K562 (cell line): ENCODE data around the gene SOX12. TPM values are rescaled to one million over a fixed set of nuclear protein-coding genes. Genes with fewer than 3 reads are reported as not detected.

Experiments used
- CTBP1 ChIP-seq: fragments of 450-650 bp; IDR thresholded peaks from 2 replicates; pipeline ENCODE4 v1.6.1; 2016; ENCODE audit warnings: borderline replicate concordance
- FOXJ2 ChIP-seq: fragments of 200-800 bp; sonication (Bioruptor generic); IDR thresholded peaks from 2 replicates; pipeline ENCODE4 v1.6.1; 2016; ENCODE audit warnings: missing genetic modification characterization, missing compliant biosample characterization
- FOXP1 ChIP-seq: sonication (generic); formaldehyde crosslinking; IDR thresholded peaks from 2 replicates; pipeline ENCODE4 v1.8.0; 2022; ENCODE audit warnings: mild to moderate bottlenecking, missing genetic modification reagents
- POLR2AphosphoS5 ChIP-seq: IDR thresholded peaks from 2 replicates; pipeline ENCODE4 v1.6.1; 2011; ENCODE audit warnings: mild to moderate bottlenecking, low read depth, low read length, moderate library complexity; ENCODE audit not compliant: control insufficient read depth, insufficient read depth
- RCOR1 ChIP-seq, 2 experiments: IDR thresholded peaks; 2 replicates each; pipeline ENCODE4 v1.6.1; 2012; ENCODE audit warnings: low read depth in 2 of 2, low read length in 2 of 2, borderline replicate concordance in 1 of 2, improper control_type of control experiment in 1 of 2
- ZKSCAN1 ChIP-seq: fragments of 150-350 bp; IDR thresholded peaks from 2 replicates; pipeline ENCODE4 v1.6.1; 2016; ENCODE audit warnings: low read depth, low read length
- polyA plus RNA-seq, 8 experiments: library from polyadenylated mRNA; depleted of rRNA in 4 of 8; stranded (reverse) in 5 of 8; unstranded in 3 of 8; fragments of >200 nt; fragmentation: Nextera tagmentation in 2 of 8; fragmentation: Illumina TruSeq in 1 of 8; extraction: Ambion mirVana in 2 of 8; extraction: Trizol in 1 of 8; gene quantifications; 2 replicates each; pipeline versions ENCODE4 v1.2.1 to v1.2.3, GENCODE V29; 2011 to 2014; ENCODE audit warnings: inconsistent platforms in 1 of 8, missing spikeins in 1 of 8
- total RNA-seq, 7 experiments: library from RNA; depleted of rRNA in 6 of 7; stranded (reverse); fragments of >200 nt in 6 of 7; fragmentation: Illumina TruSeq in 2 of 7; extraction: Trizol in 2 of 7; gene quantifications; 2 replicates each; pipeline versions ENCODE4 v1.2.1 to v1.2.3, GENCODE V29; 2011 to 2021; ENCODE audit warnings: low replicate concordance in 1 of 7
- TF ChIP-seq, protein P1 (sequence below), 2 experiments: fragments of 450-650 bp in 1 of 2; sonication (generic) in 1 of 2; formaldehyde crosslinking; conservative IDR thresholded peaks; 2 replicates each; pipeline versions ENCODE4 v1.4.0 to v1.8.1; 2020 to 2022; ENCODE audit warnings: mild to moderate bottlenecking in 1 of 2, missing genetic modification reagents in 1 of 2
- TF ChIP-seq, protein P2 (sequence below): sonication (generic); formaldehyde crosslinking; IDR thresholded peaks from 2 replicates; pipeline ENCODE4 v1.8.0; 2023; ENCODE audit warnings: missing genetic modification reagents, mild to moderate bottlenecking, borderline replicate concordance
- TF ChIP-seq, protein P3 (sequence below), 2 experiments: fragments of 450-650 bp in 1 of 2; sonication (generic) in 1 of 2; formaldehyde crosslinking in 1 of 2; IDR thresholded peaks; 2 replicates each; pipeline versions ENCODE4 v1.7.1 to v1.9.0; 2016 to 2022; ENCODE audit warnings: inconsistent platforms in 1 of 2, mild to moderate bottlenecking in 1 of 2, missing genetic modification reagents in 1 of 2

The SOX12 gene
- total and polyA plus RNA-seq, 9 of the 15 experiments (the other 6 are each of a cell fraction or from before 2014, with no cell fraction given): 0.42 to 26.3 (median 2.6) TPM

DNA sequence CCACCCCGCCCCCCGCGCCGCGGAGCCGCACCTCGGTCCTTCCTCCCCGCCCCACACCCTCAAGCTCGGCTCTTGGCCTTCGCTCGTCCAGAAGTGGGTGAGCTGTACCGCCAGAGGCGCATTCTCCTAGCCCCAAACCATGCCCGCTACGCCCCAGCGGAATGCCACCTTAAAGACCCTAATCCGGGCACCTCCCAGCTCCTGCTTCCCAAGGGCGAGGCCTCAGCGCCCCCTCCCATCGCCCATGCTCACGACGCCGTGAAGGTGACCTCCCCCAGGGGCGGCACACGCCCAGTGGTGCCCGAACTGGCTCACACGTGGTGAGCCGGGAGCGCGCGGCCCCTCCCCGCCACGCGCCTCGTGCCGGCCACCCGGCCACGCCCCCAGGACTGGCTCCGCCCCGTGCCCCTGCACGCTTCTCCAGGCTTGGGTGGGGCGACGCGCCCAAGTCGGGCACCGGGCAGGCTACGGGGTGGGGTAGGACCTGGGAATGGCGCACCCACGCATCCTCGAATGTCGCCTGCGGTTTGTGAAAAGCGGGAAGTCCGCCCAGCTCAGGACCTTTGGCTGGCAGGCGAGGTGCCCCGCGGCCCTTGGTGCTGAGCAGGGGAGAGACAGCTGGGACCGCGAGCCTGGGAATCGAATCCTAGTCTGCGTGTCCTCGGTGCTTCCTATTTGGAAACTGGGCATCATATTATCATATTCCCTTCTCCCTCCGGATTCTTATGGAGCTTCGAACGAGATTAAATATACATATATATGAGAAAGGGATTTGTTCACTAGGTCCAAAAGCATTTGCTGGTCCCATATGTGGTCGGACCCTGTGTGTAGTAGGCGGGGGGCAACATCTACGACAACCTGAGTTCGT lies 941 bp upstream of the SOX12 start (continued):
- TF ChIP-seq, protein P1, sequence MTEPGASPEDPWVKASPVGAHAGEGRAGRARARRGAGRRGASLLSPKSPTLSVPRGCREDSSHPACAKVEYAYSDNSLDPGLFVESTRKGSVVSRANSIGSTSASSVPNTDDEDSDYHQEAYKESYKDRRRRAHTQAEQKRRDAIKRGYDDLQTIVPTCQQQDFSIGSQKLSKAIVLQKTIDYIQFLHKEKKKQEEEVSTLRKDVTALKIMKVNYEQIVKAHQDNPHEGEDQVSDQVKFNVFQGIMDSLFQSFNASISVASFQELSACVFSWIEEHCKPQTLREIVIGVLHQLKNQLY (CRISPR knock-in tag; conservative IDR thresholded peaks at IDR 0.05): no peak
- TF ChIP-seq ZKSCAN1: no peak
- TF ChIP-seq CTBP1: peak; percentile 74
- peak; percentile 38; the same call in 1 of the 2 replicates for TF ChIP-seq POLR2AphosphoS5
- TF ChIP-seq, protein P2, sequence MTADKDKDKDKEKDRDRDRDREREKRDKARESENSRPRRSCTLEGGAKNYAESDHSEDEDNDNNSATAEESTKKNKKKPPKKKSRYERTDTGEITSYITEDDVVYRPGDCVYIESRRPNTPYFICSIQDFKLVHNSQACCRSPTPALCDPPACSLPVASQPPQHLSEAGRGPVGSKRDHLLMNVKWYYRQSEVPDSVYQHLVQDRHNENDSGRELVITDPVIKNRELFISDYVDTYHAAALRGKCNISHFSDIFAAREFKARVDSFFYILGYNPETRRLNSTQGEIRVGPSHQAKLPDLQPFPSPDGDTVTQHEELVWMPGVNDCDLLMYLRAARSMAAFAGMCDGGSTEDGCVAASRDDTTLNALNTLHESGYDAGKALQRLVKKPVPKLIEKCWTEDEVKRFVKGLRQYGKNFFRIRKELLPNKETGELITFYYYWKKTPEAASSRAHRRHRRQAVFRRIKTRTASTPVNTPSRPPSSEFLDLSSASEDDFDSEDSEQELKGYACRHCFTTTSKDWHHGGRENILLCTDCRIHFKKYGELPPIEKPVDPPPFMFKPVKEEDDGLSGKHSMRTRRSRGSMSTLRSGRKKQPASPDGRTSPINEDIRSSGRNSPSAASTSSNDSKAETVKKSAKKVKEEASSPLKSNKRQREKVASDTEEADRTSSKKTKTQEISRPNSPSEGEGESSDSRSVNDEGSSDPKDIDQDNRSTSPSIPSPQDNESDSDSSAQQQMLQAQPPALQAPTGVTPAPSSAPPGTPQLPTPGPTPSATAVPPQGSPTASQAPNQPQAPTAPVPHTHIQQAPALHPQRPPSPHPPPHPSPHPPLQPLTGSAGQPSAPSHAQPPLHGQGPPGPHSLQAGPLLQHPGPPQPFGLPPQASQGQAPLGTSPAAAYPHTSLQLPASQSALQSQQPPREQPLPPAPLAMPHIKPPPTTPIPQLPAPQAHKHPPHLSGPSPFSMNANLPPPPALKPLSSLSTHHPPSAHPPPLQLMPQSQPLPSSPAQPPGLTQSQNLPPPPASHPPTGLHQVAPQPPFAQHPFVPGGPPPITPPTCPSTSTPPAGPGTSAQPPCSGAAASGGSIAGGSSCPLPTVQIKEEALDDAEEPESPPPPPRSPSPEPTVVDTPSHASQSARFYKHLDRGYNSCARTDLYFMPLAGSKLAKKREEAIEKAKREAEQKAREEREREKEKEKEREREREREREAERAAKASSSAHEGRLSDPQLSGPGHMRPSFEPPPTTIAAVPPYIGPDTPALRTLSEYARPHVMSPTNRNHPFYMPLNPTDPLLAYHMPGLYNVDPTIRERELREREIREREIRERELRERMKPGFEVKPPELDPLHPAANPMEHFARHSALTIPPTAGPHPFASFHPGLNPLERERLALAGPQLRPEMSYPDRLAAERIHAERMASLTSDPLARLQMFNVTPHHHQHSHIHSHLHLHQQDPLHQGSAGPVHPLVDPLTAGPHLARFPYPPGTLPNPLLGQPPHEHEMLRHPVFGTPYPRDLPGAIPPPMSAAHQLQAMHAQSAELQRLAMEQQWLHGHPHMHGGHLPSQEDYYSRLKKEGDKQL (CRISPR knock-in tag): no peak
- peak; percentile 96 for TF ChIP-seq FOXP1 (CRISPR knock-in tag)
- TF ChIP-seq FOXJ2: no peak
- no peak for TF ChIP-seq RCOR1 (IDR thresholded peaks at IDR 0.05; ENCODE audit: borderline replicate concordance in 1 of 2, low read depth in 2 of 2, low read length in 2 of 2)
- TF ChIP-seq, protein P3, sequence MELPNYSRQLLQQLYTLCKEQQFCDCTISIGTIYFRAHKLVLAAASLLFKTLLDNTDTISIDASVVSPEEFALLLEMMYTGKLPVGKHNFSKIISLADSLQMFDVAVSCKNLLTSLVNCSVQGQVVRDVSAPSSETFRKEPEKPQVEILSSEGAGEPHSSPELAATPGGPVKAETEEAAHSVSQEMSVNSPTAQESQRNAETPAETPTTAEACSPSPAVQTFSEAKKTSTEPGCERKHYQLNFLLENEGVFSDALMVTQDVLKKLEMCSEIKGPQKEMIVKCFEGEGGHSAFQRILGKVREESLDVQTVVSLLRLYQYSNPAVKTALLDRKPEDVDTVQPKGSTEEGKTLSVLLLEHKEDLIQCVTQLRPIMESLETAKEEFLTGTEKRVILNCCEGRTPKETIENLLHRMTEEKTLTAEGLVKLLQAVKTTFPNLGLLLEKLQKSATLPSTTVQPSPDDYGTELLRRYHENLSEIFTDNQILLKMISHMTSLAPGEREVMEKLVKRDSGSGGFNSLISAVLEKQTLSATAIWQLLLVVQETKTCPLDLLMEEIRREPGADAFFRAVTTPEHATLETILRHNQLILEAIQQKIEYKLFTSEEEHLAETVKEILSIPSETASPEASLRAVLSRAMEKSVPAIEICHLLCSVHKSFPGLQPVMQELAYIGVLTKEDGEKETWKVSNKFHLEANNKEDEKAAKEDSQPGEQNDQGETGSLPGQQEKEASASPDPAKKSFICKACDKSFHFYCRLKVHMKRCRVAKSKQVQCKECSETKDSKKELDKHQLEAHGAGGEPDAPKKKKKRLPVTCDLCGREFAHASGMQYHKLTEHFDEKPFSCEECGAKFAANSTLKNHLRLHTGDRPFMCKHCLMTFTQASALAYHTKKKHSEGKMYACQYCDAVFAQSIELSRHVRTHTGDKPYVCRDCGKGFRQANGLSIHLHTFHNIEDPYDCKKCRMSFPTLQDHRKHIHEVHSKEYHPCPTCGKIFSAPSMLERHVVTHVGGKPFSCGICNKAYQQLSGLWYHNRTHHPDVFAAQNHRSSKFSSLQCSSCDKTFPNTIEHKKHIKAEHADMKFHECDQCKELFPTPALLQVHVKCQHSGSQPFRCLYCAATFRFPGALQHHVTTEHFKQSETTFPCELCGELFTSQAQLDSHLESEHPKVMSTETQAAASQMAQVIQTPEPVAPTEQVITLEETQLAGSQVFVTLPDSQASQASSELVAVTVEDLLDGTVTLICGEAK (IDR thresholded peaks at IDR 0.05): no peak; the same call in 1 of the 2 replicates
- TF ChIP-seq, protein P3 (CRISPR knock-in tag; IDR thresholded peaks at IDR 0.05): peak; percentile 69; the same call in 1 of the 2 replicates
